ENCODE measurements around the gene DGLUCY.

DNA sequence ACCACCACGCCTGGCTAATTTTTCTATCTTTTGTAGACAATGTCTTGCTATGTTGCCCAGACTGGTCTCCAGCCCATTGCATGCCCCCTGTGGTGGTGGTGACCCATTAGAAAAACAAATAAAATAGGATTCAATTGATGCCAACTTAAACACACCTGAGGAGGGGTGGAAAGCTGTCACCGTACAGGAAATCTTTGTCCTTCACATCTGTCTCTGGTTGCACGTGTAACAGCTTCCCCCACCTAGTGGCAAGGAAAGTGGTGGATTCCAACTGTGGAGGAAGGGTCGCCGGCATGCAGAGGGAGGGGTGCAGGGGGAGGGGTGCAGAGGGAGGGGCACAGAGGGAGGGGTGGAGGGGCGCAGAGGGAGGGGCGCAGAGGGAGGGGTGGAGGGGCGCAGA, 156.7 kb downstream of the DGLUCY start:
- TF ChIP-seq, protein P1, sequence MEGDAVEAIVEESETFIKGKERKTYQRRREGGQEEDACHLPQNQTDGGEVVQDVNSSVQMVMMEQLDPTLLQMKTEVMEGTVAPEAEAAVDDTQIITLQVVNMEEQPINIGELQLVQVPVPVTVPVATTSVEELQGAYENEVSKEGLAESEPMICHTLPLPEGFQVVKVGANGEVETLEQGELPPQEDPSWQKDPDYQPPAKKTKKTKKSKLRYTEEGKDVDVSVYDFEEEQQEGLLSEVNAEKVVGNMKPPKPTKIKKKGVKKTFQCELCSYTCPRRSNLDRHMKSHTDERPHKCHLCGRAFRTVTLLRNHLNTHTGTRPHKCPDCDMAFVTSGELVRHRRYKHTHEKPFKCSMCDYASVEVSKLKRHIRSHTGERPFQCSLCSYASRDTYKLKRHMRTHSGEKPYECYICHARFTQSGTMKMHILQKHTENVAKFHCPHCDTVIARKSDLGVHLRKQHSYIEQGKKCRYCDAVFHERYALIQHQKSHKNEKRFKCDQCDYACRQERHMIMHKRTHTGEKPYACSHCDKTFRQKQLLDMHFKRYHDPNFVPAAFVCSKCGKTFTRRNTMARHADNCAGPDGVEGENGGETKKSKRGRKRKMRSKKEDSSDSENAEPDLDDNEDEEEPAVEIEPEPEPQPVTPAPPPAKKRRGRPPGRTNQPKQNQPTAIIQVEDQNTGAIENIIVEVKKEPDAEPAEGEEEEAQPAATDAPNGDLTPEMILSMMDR (IDR thresholded peaks at IDR 0.05): no peak
- TF ChIP-seq POLR2A (IDR thresholded peaks at IDR 0.05): no peak
